ENCODE results near the gene C1orf167. TPM values are rescaled to one million over a fixed set of nuclear protein-coding genes. Genes with fewer than 3 reads are reported as not detected.
A peak's percentile ranks its signal among the peaks of the same experiment; 100 is the strongest.

The C1orf167 gene
- total and polyA plus RNA-seq, 2 of the 13 experiments (the other 11 are each of a cell fraction or from before 2014, with no cell fraction given) = not detected

DNA sequence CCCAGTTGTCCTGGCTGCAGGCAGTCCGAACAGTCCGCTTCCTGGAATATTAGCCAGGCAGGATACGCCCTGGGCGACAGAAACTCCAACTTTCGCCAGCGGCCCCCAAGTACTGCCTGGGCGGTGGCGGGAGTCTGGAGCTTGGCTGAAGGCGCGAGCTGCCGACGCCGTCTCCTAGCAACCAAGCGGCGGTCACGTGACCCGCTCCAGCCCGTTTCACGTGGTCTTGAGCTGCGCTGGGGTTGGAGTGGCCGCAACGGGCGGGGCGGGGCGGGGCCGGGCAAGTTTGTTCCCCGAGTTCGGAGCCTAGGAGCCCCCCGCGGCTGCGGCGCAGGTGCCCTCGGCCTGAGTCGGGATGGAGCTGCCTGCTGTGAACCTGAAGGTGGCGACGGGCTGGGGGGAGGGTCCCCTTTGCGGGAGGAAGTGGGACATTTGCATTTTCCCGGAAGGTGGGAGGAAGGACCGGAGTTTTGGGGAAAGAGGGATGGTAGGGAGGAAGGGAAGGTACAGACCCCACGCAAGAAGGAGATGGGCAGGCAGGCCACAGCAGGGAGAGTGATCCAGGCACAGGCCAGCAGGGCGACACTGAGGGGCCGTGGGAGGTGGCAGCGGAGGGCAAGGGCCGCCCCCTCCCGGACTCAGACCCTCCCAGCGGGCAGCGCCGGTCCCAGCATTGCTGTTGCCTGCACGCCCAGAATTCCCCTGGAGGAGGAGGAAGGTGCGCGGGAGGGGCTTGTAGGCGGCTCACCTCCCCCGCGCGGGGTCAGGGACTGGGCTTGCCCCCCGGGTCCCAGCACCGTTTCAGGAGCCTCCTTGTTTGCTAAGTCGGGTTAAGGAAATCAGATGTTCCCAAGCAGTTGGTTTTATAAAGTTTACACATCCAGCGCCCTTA is 25.9 kb upstream of the C1orf167 start, which contains the start of gene AGTRAP (continued):
- TF ChIP-seq SIX4 (CRISPR knock-in tag; IDR thresholded peaks at IDR 0.05) (no peak), SALL2 (CRISPR knock-in tag; IDR thresholded peaks at IDR 0.05) (peak; percentile 42; the same call in 1 of the 2 replicates), PPARG (CRISPR knock-in tag; conservative IDR thresholded peaks at IDR 0.05) (no peak), CREB1 (IDR thresholded peaks at IDR 0.05) (no peak), CREB1 (CRISPR knock-in tag; IDR thresholded peaks at IDR 0.05) (no peak), RFX1 (IDR thresholded peaks at IDR 0.05) (peak; percentile 90), ZNF367 (CRISPR knock-in tag; IDR thresholded peaks at IDR 0.05; ENCODE audit: borderline replicate concordance) (no peak)
- TF ChIP-seq, protein P1, sequence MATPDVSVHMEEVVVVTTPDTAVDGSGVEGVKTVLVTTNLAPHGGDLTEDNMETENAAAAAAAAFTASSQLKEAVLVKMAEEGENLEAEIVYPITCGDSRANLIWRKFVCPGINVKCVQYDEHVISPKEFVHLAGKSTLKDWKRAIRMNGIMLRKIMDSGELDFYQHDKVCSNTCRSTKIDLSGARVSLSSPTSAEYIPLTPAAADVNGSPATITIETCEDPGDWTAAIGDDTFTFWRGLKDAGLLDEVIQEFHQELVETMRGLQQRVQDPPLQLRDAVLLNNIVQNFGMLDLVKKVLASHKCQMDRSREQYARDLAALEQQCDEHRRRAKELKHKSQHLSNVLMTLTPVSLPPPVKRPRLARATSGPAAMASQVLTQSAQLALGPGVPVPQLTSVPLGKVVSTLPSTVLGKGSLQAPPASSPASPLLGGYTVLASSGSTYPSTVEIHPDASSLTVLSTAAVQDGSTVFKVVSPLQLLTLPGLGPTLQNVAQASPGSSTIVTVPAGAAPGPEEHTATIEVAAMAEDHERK (CRISPR knock-in tag; IDR thresholded peaks at IDR 0.05; ENCODE audit: low read depth) = no peak
- TF ChIP-seq, protein P2, sequence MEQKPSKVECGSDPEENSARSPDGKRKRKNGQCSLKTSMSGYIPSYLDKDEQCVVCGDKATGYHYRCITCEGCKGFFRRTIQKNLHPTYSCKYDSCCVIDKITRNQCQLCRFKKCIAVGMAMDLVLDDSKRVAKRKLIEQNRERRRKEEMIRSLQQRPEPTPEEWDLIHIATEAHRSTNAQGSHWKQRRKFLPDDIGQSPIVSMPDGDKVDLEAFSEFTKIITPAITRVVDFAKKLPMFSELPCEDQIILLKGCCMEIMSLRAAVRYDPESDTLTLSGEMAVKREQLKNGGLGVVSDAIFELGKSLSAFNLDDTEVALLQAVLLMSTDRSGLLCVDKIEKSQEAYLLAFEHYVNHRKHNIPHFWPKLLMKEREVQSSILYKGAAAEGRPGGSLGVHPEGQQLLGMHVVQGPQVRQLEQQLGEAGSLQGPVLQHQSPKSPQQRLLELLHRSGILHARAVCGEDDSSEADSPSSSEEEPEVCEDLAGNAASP (CRISPR knock-in tag; IDR thresholded peaks at IDR 0.05; ENCODE audit: borderline replicate concordance) = peak; percentile 27; the same call in 1 of the 2 replicates
- TF ChIP-seq, protein P3, sequence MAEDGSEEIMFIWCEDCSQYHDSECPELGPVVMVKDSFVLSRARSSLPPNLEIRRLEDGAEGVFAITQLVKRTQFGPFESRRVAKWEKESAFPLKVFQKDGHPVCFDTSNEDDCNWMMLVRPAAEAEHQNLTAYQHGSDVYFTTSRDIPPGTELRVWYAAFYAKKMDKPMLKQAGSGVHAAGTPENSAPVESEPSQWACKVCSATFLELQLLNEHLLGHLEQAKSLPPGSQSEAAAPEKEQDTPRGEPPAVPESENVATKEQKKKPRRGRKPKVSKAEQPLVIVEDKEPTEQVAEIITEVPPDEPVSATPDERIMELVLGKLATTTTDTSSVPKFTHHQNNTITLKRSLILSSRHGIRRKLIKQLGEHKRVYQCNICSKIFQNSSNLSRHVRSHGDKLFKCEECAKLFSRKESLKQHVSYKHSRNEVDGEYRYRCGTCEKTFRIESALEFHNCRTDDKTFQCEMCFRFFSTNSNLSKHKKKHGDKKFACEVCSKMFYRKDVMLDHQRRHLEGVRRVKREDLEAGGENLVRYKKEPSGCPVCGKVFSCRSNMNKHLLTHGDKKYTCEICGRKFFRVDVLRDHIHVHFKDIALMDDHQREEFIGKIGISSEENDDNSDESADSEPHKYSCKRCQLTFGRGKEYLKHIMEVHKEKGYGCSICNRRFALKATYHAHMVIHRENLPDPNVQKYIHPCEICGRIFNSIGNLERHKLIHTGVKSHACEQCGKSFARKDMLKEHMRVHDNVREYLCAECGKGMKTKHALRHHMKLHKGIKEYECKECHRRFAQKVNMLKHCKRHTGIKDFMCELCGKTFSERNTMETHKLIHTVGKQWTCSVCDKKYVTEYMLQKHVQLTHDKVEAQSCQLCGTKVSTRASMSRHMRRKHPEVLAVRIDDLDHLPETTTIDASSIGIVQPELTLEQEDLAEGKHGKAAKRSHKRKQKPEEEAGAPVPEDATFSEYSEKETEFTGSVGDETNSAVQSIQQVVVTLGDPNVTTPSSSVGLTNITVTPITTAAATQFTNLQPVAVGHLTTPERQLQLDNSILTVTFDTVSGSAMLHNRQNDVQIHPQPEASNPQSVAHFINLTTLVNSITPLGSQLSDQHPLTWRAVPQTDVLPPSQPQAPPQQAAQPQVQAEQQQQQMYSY (CRISPR knock-in tag; IDR thresholded peaks at IDR 0.05) = no peak
- TF ChIP-seq, protein P4, sequence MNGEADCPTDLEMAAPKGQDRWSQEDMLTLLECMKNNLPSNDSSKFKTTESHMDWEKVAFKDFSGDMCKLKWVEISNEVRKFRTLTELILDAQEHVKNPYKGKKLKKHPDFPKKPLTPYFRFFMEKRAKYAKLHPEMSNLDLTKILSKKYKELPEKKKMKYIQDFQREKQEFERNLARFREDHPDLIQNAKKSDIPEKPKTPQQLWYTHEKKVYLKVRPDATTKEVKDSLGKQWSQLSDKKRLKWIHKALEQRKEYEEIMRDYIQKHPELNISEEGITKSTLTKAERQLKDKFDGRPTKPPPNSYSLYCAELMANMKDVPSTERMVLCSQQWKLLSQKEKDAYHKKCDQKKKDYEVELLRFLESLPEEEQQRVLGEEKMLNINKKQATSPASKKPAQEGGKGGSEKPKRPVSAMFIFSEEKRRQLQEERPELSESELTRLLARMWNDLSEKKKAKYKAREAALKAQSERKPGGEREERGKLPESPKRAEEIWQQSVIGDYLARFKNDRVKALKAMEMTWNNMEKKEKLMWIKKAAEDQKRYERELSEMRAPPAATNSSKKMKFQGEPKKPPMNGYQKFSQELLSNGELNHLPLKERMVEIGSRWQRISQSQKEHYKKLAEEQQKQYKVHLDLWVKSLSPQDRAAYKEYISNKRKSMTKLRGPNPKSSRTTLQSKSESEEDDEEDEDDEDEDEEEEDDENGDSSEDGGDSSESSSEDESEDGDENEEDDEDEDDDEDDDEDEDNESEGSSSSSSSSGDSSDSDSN (CRISPR knock-in tag; IDR thresholded peaks at IDR 0.05) = peak; percentile 57

Data from HepG2 (cell line).